Sigmoid colon (tissue), 7 donors: ENCODE results near the gene MRPL2. TPM values are rescaled to one million over a fixed set of nuclear protein-coding genes. Genes with fewer than 3 reads are reported as not detected.
"Not testable (repeated sequence)": the region's sequence is repeated elsewhere in the genome, so short reads cannot be mapped to it uniquely, and the experiment has no call there.

Experiments used
- DNase-seq: peaks from one replicate; pipeline ENCODE4 v3.0.0-alpha.2; 2019
- H3K27ac ChIP-seq, 4 donors: fragments of 200-600 bp; sonication (generic); one replicate each; pipeline ENCODE4 v1.5.1; 2016 to 2019; ENCODE audit warnings: mild to moderate bottlenecking in 1 of 4
- H3K27me3 ChIP-seq, 3 donors: fragments of 200-600 bp; sonication (generic); one replicate each; pipeline ENCODE4 v1.5.1; 2019; ENCODE audit warnings: mild to moderate bottlenecking in 1 of 3
- H3K36me3 ChIP-seq, 4 donors: fragments of 200-600 bp; sonication (generic); one replicate each; pipeline ENCODE4 v1.5.1; 2016 to 2019
- H3K4me1 ChIP-seq, 4 donors: fragments of 200-600 bp; sonication (generic); one replicate each; pipeline ENCODE4 v1.5.1; 2017 to 2019
- H3K4me3 ChIP-seq, 4 donors: fragments of 200-600 bp; sonication (generic); one replicate each; pipeline ENCODE4 v1.5.1; 2017 to 2019; ENCODE audit warnings: mild to moderate bottlenecking in 2 of 4, moderate library complexity in 1 of 4
- H3K9me3 ChIP-seq, 4 donors: fragments of 200-600 bp in 3 of 4; sonication (generic) in 3 of 4; one replicate each; pipeline versions ENCODE4 v1.5.1 to v1.6.1; 2013 to 2019
- CTCF ChIP-seq, 4 experiments: fragments of 450-650 bp in 3 of 4; fragments of 200-600 bp in 1 of 4; IDR thresholded peaks; one replicate each; pipeline ENCODE4 v1.5.1; 2016 to 2019; ENCODE audit warnings: antibody characterized with exemption in 4 of 4, mild to moderate bottlenecking in 3 of 4, moderate library complexity in 2 of 4
- EP300 ChIP-seq, 4 donors: sonication (generic); formaldehyde crosslinking; IDR thresholded peaks; one replicate each; pipeline ENCODE4 v1.6.1; 2017; ENCODE audit warnings: antibody characterized with exemption in 4 of 4
- POLR2A ChIP-seq, 2 donors: fragments of 450-650 bp; IDR thresholded peaks; one replicate each; pipeline ENCODE4 v1.6.1; 2016; ENCODE audit warnings: antibody characterized with exemption in 2 of 2, mild to moderate bottlenecking in 2 of 2, moderate library complexity in 2 of 2
- POLR2AphosphoS5 ChIP-seq, 4 donors: sonication (generic); formaldehyde crosslinking; IDR thresholded peaks; one replicate each; pipeline ENCODE4 v1.6.1; 2017; ENCODE audit warnings: antibody characterized with exemption in 4 of 4
- WGBS, 2 donors: extraction: QIAGEN DNeasy Blood & Tissue Kit; methylation state at CpG; one replicate each; pipeline ENCODE4 v1.1.7; 2013; 5-methylcytosine and 5-hydroxymethylcytosine counted together
- intact Hi-C: fragments of 100-400 bp; cut with DNase I; formaldehyde crosslinking; loops from one replicate; pipeline ENCODE4 v1.15.1; 2023
- polyA plus RNA-seq, 3 donors: library from polyadenylated mRNA; stranded (reverse); fragments of 200-250 nt; gene quantifications; one replicate each; pipeline ENCODE4 v1.2.3, GENCODE V29; 2013
- total RNA-seq, 4 donors: library from RNA; depleted of rRNA; stranded (reverse); fragments of >200 nt; gene quantifications; one replicate each; pipeline ENCODE4 v1.1.0, GENCODE V29; 2016
- donor health status: healthy with polysubstance abuse.
- donor health status: Bipolar disorder and iron deficiency.
- donor health status: healthy.

Gene MRPL2
- total and polyA plus RNA-seq, 7 donors: 14.1 to 70.2 (median 25.7) TPM

DNA sequence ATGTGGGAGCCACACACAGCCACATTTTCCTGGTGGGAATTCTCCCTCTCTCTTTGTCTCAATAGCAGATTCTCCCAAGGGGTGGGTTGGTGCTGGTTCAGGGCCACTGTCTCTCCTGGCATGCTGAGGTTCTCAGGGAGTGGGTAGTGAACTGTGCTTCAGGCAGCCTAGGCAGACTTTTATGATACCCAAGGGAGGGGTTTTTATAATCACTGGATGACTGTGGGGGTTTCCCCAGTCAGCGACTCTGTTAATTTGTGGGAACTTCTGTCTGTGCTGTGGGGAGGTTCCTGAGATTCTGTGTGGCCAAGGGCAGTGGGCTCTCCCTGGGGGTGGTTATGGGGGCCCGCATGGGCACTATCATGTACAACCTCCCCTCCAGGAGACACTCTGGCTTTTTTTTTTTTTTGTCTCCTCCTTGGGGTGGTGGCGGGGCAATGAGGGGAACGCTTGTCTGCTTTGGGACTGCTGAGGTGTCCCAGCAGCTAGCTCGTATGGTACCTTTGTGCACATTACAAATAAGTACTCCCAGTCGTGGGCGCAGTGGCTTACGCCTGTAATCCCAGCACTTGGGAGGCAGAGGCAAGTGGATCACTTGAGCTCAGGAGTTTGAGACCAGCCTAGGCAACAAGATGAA is 26.9 kb upstream of the MRPL2 start:
- Histone ChIP-seq H3K9me3 (no peaks in the 10 kb centered on the region), H3K27ac (no peak overlapping the region), H3K36me3 (no peaks in the 10 kb centered on the region), H3K27me3 (no peaks in the 10 kb centered on the region), H3K4me3 (no peak overlapping the region), H3K4me1 (no peaks in the 10 kb centered on the region)
- 30 to 63% methylated on average over 8 of the region's 8 CpGs for WGBS, 2 donors
- DNase-seq: no peak
- intact Hi-C loops: no loop called here
- TF ChIP-seq CTCF (IDR thresholded peaks at IDR 0.05) (no peak), POLR2A (IDR thresholded peaks at IDR 0.05) (no peak)

- H3K4me1 ChIP-seq: no peaks in the 10 kb centered on the region
- TF ChIP-seq POLR2AphosphoS5 (IDR thresholded peaks at IDR 0.05) (no peak), EP300 (IDR thresholded peaks at IDR 0.05) (no peak)
- H3K36me3 ChIP-seq: no peaks in the 10 kb centered on the region
- no peak overlapping the region for H3K4me3 ChIP-seq
- no peaks in the 10 kb centered on the region for H3K9me3 ChIP-seq
- peaks cover 0 to 2% (median 0%) of the 10 kb centered on the region in 3 donors for H3K27me3 ChIP-seq
- DNase-seq: no peak
- H3K27ac ChIP-seq: no peak overlapping the region
- intact Hi-C loops: no loop called here
- WGBS, 2 donors: 79 to 88% methylated on average over 13 of the region's 13 CpGs
These were observed 23.8 kb upstream of the MRPL2 start for GRCh38 chr6:43082806-43083655.

GRCh38 chr6:43081922-43082321 is 22.7 kb upstream of the MRPL2 start:
- intact Hi-C loops: not testable (repeated sequence)
- 81 to 88% methylated on average over 9 of the region's 9 CpGs for WGBS, 2 donors

DNA sequence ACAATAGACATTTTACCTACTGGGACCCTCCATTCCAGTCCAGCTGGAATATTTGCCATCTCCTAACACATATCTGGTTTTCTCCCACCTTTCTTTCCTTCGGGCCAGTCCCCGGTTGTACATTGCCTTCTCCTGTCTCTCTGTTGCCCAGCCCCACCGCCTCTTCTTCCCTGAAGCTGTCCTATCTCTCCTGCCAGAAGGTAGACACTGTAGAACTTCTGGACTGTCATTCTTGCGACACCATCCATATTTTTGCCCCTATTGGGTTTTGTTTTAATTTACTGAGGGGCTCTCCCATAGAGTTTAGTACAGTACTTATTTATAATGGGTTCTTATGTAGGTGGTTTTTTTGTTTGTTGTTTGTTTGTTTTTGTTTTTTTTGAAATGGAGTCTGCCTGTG is 21.8 kb upstream of the MRPL2 start:
- intact Hi-C loops: no loop called here
- WGBS, 2 donors: 94 to 97% methylated on average over 4 of the region's 4 CpGs
- TF ChIP-seq POLR2AphosphoS5 (IDR thresholded peaks at IDR 0.05) (no peak), POLR2A (IDR thresholded peaks at IDR 0.05) (no peak), EP300 (IDR thresholded peaks at IDR 0.05) (no peak), CTCF (IDR thresholded peaks at IDR 0.05) (no peak)
- DNase-seq: no peak
- no peaks in the 10 kb centered on the region for H3K36me3 ChIP-seq
- H3K4me3 ChIP-seq: no peak overlapping the region
- peaks cover 13 to 22% (median 13%) of the 10 kb centered on the region in 3 donors for H3K27me3 ChIP-seq
- no peaks in the 10 kb centered on the region for H3K9me3 ChIP-seq
- peaks cover 0 to 13% (median 11%) of the 10 kb centered on the region in 4 donors for H3K4me1 ChIP-seq
- H3K27ac ChIP-seq: no peak overlapping the region

More at GRCh38 chr6:43081922-43082321, 22.7 kb upstream of the MRPL2 start:
- not testable (repeated sequence) for DNase-seq, H3K36me3 ChIP-seq, H3K27ac ChIP-seq, H3K9me3 ChIP-seq, H3K4me1 ChIP-seq, H3K4me3 ChIP-seq
- H3K27me3 ChIP-seq: peaks cover 6 to 13% (median 7%) of the 10 kb centered on the region in 3 donors

- no peaks in the 10 kb centered on the region for H3K9me3 ChIP-seq
- H3K27ac ChIP-seq: no peak overlapping the region
- intact Hi-C loops: no loop called here
- no peak overlapping the region for H3K4me3 ChIP-seq
- WGBS, 2 donors: 88 to 92% methylated on average over 2 of the region's 2 CpGs
- no peak for DNase-seq
- peaks cover 0 to 18% (median 16%) of the 10 kb centered on the region in 4 donors for H3K4me1 ChIP-seq
- H3K36me3 ChIP-seq: peaks cover 0 to 14% (median 0%) of the 10 kb centered on the region in 4 donors
- H3K27me3 ChIP-seq: peaks cover 13 to 28% (median 16%) of the 10 kb centered on the region in 3 donors
- TF ChIP-seq POLR2A (IDR thresholded peaks at IDR 0.05): no peak
- no peak for TF ChIP-seq EP300 (IDR thresholded peaks at IDR 0.05)
- no peak for TF ChIP-seq POLR2AphosphoS5 (IDR thresholded peaks at IDR 0.05)
- no peak for TF ChIP-seq CTCF (IDR thresholded peaks at IDR 0.05)
These were observed 19.5 kb upstream of the MRPL2 start for GRCh38 chr6:43078691-43079090.
